Osteocyte (in vitro differentiated cells): ENCODE measurements around the gene RXRA. TPM values are rescaled to one million over a fixed set of nuclear protein-coding genes. Genes with fewer than 3 reads are reported as not detected.
"Not testable (repeated sequence)": the region's sequence is repeated elsewhere in the genome, so short reads cannot be mapped to it uniquely, and the experiment has no call there.

Experiments used
- DNase-seq: peaks from one replicate; pipeline ENCODE4 v3.0.0; 2021; ENCODE audit warnings: mixed read lengths; ENCODE audit not compliant: unreplicated experiment; ENCODE audit errors: extremely low spot score
- H3K27ac Mint-ChIP-seq: one replicate; pipeline ENCODE4 v1.8.0; 2021; ENCODE audit warnings: mild to moderate bottlenecking, mixed read lengths; ENCODE audit not compliant: unreplicated experiment
- H3K27me3 Mint-ChIP-seq: one replicate; pipeline ENCODE4 v1.8.0; 2021; ENCODE audit warnings: mixed read lengths; ENCODE audit not compliant: unreplicated experiment
- H3K36me3 Mint-ChIP-seq: one replicate; pipeline ENCODE4 v1.8.0; 2021; ENCODE audit warnings: mixed read lengths; ENCODE audit not compliant: unreplicated experiment
- H3K4me1 Mint-ChIP-seq: one replicate; pipeline ENCODE4 v1.8.0; 2021; ENCODE audit warnings: mixed read lengths; ENCODE audit not compliant: unreplicated experiment
- H3K4me3 Mint-ChIP-seq: one replicate; pipeline ENCODE4 v1.8.0; 2021; ENCODE audit warnings: mild to moderate bottlenecking, moderate library complexity, mixed read lengths; ENCODE audit not compliant: unreplicated experiment
- H3K9me3 Mint-ChIP-seq: one replicate; pipeline ENCODE4 v1.8.0; 2021; ENCODE audit warnings: mixed read lengths; ENCODE audit not compliant: unreplicated experiment
- CTCF ChIP-seq: fragments of 200-600 bp; sonication (generic); IDR thresholded peaks from 2 replicates; pipeline ENCODE4 v1.5.0; 2021; ENCODE audit warnings: antibody characterized with exemption, mild to moderate bottlenecking, moderate library complexity
- total RNA-seq: library from RNA; stranded (reverse); gene quantifications from 2 replicates; pipeline ENCODE4 v1.2.1, GENCODE V29; 2021

The RXRA gene
- total RNA-seq, 1 donor from 2014 or later = 82.2 TPM

GRCh38 chr9:134305533-134305932 lies 20.7 kb upstream of the RXRA start:
- Mint-ChIP-seq H3K4me3 (no peak overlapping the region), H3K27me3 (peaks cover 12% of the 10 kb centered on the region), H3K4me1 (no peaks in the 10 kb centered on the region), H3K27ac (no peak overlapping the region), H3K36me3 (no peaks in the 10 kb centered on the region), H3K9me3 (peaks cover 5% of the 10 kb centered on the region)
- no peak for DNase-seq
- TF ChIP-seq CTCF = no peak

- DNase-seq, H3K4me1 Mint-ChIP-seq, H3K9me3 Mint-ChIP-seq, H3K36me3 Mint-ChIP-seq, H3K27ac Mint-ChIP-seq, H3K4me3 Mint-ChIP-seq: not testable (repeated sequence)
- H3K27me3 Mint-ChIP-seq = peaks cover 11% of the 10 kb centered on the region
Observed at GRCh38 chr9:134306042-134306441, 20.2 kb upstream of the RXRA start.

- no peak for DNase-seq
- Mint-ChIP-seq H3K4me3 (no peak overlapping the region), H3K4me1 (no peaks in the 10 kb centered on the region), H3K36me3 (peaks cover 2% of the 10 kb centered on the region), H3K27me3 (peaks cover 16% of the 10 kb centered on the region), H3K27ac (no peak overlapping the region), H3K9me3 (peaks cover 9% of the 10 kb centered on the region)
- no peak for TF ChIP-seq CTCF
Observed at GRCh38 chr9:134306636-134307600, 19.3 kb upstream of the RXRA start.

- Mint-ChIP-seq H3K9me3 (peaks cover 12% of the 10 kb centered on the region), H3K4me1 (no peaks in the 10 kb centered on the region), H3K36me3 (peaks cover 3% of the 10 kb centered on the region), H3K4me3 (no peak overlapping the region), H3K27ac (no peak overlapping the region), H3K27me3 (peaks cover 18% of the 10 kb centered on the region)
- TF ChIP-seq CTCF = no peak
- DNase-seq = no peak
Observed at GRCh38 chr9:134307674-134308638, 18.3 kb upstream of the RXRA start.

GRCh38 chr9:134308639-134309220 lies 17.5 kb upstream of the RXRA start:
- H3K36me3 Mint-ChIP-seq, H3K4me3 Mint-ChIP-seq, H3K4me1 Mint-ChIP-seq, H3K27ac Mint-ChIP-seq, DNase-seq: not testable (repeated sequence)
- H3K27me3 Mint-ChIP-seq = peaks cover 22% of the 10 kb centered on the region
- peaks cover 15% of the 10 kb centered on the region for H3K9me3 Mint-ChIP-seq
